Lower lobe of right lung (tissue), 2 donors: ENCODE results near the gene CACTIN. TPM values are rescaled to one million over a fixed set of nuclear protein-coding genes. Genes with fewer than 3 reads are reported as not detected.
"Not testable (repeated sequence)": the region's sequence is repeated elsewhere in the genome, so short reads cannot be mapped to it uniquely, and the experiment has no call there.

ENCODE experiments used
- ATAC-seq, 2 donors: fragments of 200-7000 bp; cut with Tn5 transposase; one replicate each; pipeline ENCODE4 v1.9.1; 2020 to 2022; ENCODE audit warnings: mild to moderate bottlenecking in 2 of 2, moderate library complexity in 2 of 2
- DNase-seq: peaks from one replicate; pipeline ENCODE4 v3.0.0-alpha.2; 2020
- H3K27ac ChIP-seq: fragments of 200-600 bp; one replicate; pipeline ENCODE4 v1.8.0; 2022
- H3K27me3 ChIP-seq: fragments of 200-600 bp; one replicate; pipeline ENCODE4 v1.8.0; 2022; ENCODE audit warnings: low read depth
- H3K36me3 ChIP-seq: fragments of 200-600 bp; one replicate; pipeline ENCODE4 v1.8.0; 2022; ENCODE audit warnings: mild to moderate bottlenecking
- H3K4me1 ChIP-seq: fragments of 200-600 bp; one replicate; pipeline ENCODE4 v1.8.0; 2022
- H3K4me3 ChIP-seq: fragments of 200-600 bp; one replicate; pipeline ENCODE4 v1.8.0; 2022; ENCODE audit warnings: mild to moderate bottlenecking
- H3K9me3 ChIP-seq: fragments of 200-600 bp; one replicate; pipeline ENCODE4 v1.8.0; 2022
- CTCF ChIP-seq: fragments of 200-600 bp; IDR thresholded peaks from one replicate; pipeline ENCODE4 v1.8.0; 2022; ENCODE audit warnings: antibody characterized with exemption, mild to moderate bottlenecking
- intact Hi-C: fragments of 100-400 bp; cut with DNase I; formaldehyde crosslinking; loops from one replicate; pipeline ENCODE4 v1.11.0; 2022
- total RNA-seq: library from RNA; stranded (reverse); fragmentation: NEBNext Ultra II Directional; extraction: Animal tissue kit (Norgen Biotek cat#: 25700); gene quantifications from one replicate; pipeline ENCODE4 v1.2.1, GENCODE V29; 2021
- donor health status: DM: no; HTN: yes; CAD: no; lungs with severe emphysema.

The CACTIN gene
- total RNA-seq, 1 donor from 2014 or later = 20.3 TPM

DNA sequence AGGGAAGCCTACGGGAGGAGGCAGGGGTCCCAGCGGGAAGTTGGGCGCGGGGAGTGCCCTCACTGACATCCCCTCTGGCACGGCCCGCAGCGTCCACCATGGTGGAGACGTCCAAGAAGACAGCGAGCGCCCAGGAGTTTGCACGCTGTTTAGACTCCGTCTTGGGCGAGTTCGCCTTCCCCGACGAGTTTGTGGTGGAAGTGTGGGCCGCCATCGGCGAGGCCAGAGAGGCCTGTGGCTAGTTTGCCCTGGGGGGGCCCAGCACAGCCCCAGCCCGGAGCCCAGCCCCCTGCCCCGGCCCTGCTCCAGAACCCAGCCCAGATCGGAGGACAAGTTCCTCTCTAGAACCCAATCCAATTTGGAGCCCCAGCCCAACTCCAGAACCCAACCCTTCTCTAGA lies 36.6 kb downstream of the CACTIN start:
- no peaks in the 10 kb centered on the region for H3K36me3 ChIP-seq
- H3K4me1 ChIP-seq = peaks cover 10% of the 10 kb centered on the region
- no peak overlapping the region for H3K4me3 ChIP-seq
- no peaks in the 10 kb centered on the region for H3K9me3 ChIP-seq
- no peak overlapping the region for H3K27ac ChIP-seq
- no peak for DNase-seq
- intact Hi-C loops = no loop called here
- ATAC-seq = no peak
- no peak for TF ChIP-seq CTCF
- H3K27me3 ChIP-seq = peaks cover 16% of the 10 kb centered on the region

DNA sequence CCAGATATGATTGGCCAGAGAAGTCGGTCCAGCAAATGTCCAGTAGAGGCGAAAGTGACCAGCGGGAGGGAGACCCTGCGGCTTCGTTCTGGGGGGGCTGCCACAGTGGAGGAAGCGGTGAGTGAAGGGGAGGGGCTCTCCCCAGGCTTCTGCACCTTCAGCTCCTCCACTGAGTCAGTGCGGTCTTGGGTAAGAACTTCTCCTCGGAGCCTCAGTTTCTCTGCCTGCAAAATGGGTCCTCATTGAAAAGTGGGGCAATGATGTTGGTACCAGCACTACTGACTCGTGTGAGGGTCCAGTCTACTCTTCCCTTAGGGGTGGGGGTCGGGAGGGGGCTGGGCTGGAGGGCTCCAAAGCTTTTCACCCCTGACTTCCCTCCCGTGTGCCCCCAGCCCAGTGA lies 37.2 kb downstream of the CACTIN start:
- ATAC-seq (no peak), DNase-seq (no peak)
- Histone ChIP-seq H3K27me3 (peaks cover 20% of the 10 kb centered on the region), H3K36me3 (no peaks in the 10 kb centered on the region), H3K4me3 (no peak overlapping the region), H3K9me3 (no peaks in the 10 kb centered on the region), H3K4me1 (peaks cover 10% of the 10 kb centered on the region), H3K27ac (no peak overlapping the region)
- TF ChIP-seq CTCF = no peak
- intact Hi-C loops = no loop called here

DNA sequence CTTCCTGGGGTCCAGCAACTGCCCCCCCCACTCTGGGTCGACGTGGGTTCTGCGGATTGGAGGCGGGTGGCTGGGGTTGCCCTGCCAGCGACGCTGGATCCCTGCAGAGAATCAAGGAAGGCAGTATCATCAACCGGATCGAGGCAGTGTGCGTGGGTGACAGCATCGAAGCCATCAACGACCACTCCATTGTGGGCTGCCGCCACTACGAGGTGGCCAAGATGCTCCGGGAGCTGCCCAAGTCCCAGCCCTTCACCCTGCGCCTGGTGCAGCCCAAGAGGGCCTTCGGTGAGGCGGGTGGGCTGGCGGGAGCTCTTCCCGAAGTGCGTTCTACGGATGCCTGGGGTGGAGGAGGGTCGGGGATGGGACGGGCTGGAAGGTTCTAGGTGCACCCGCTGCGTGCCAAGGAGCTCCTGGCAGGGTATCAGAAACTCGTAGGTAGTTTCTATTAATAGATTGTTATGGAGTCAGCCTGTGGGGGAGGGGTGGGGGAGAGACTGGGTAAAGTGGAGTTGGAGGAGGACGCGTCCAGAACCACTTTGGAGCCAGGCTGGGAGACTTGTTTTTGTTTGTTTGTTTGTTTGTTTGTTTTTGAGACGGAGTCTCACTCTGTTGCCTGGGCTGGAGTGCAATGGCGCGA lies 39.8 kb downstream of the CACTIN start:
- peak; percentile 20 to 24 for ATAC-seq
- Histone ChIP-seq H3K4me1 (peaks cover 10% of the 10 kb centered on the region), H3K27ac (no peak overlapping the region), H3K9me3 (no peaks in the 10 kb centered on the region), H3K27me3 (peaks cover 25% of the 10 kb centered on the region), H3K36me3 (no peaks in the 10 kb centered on the region), H3K4me3 (no peak overlapping the region)
- DNase-seq = no peak
- TF ChIP-seq CTCF = no peak
- intact Hi-C loops = no loop called here

GRCh38 chr19:3586127-3586626 lies 40.4 kb downstream of the CACTIN start:
- Histone ChIP-seq H3K4me1 (peaks cover 10% of the 10 kb centered on the region), H3K4me3 (peak overlapping the region; percentile 54), H3K27me3 (peaks cover 25% of the 10 kb centered on the region), H3K27ac (no peak overlapping the region), H3K36me3 (no peaks in the 10 kb centered on the region), H3K9me3 (no peaks in the 10 kb centered on the region)
- DNase-seq (no peak), ATAC-seq (peak; percentile 11 to 26)
- TF ChIP-seq CTCF = peak; percentile 64
- intact Hi-C loops = no loop called here

DNA sequence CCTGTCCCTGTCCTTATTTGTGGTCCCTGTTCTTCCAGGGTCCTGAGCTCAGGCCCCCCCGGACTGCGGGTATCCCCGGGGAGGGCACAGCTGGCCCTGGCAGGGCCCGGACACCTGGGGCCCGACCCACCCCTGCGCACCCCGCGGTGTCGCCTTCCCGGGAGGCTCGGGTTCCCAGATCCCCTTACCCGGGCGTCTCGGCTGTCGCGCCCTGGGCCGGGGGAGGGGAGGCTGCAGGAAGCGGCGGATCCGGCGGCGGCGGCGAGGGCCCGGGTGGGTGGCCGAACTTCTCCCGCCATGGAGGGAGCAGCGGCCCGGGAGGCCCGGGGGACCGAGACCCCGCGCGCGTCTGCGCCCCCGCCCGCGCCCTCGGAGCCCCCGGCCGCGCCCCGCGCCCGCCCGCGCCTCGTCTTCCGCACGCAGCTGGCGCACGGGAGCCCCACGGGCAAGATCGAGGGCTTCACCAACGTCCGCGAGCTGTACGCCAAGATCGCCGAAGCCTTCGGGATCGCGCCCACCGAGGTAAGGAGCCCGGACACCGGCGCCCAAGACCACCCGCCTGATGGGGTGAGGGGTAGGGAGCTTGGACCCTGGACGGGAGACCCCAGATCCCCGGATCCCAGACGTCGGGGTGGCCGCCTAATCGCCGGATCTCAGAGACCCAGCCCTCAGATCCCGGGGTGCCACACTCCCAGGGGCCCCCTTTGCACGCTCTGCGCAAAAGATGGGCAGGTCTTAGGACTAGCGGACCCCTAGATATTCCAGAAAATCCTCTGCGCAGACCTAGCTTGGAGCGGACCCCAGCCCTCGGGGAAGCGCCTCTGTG lies 41.1 kb downstream of the CACTIN start, which contains the start of gene GIPC3:
GIPC3 (plus strand) TSS at position 178 of the 826 bp plus-strand sequence; CDS start at position 298, 120 bp downstream.
- intact Hi-C loops = no loop called here
- Histone ChIP-seq H3K36me3 (no peaks in the 10 kb centered on the region), H3K9me3 (no peaks in the 10 kb centered on the region), H3K27ac (no peak within 1 kb of the TSS), H3K4me1 (peaks cover 10% of the 10 kb centered on the region), H3K4me3 (peak within 1 kb of the TSS; percentile 54), H3K27me3 (peaks cover 25% of the 10 kb centered on the region)
- TF ChIP-seq CTCF = no peak
- DNase-seq (no peak), ATAC-seq (peak in 1 of 2 donors; percentile 5)

- intact Hi-C loops, H3K4me1 ChIP-seq, H3K36me3 ChIP-seq, H3K4me3 ChIP-seq, H3K9me3 ChIP-seq, DNase-seq, H3K27ac ChIP-seq, ATAC-seq: not testable (repeated sequence)
- H3K27me3 ChIP-seq = peaks cover 25% of the 10 kb centered on the region
Measured at GRCh38 chr19:3584036-3584802, 42.4 kb downstream of the CACTIN start.

GRCh38 chr19:3581792-3582191 lies 44.8 kb downstream of the CACTIN start:
- ATAC-seq, H3K4me3 ChIP-seq, DNase-seq, H3K27ac ChIP-seq, intact Hi-C loops, H3K9me3 ChIP-seq, H3K36me3 ChIP-seq: not testable (repeated sequence)
- H3K4me1 ChIP-seq = peaks cover 11% of the 10 kb centered on the region
- peaks cover 25% of the 10 kb centered on the region for H3K27me3 ChIP-seq
